GM23338 (cell line): ENCODE results near the gene NIM1K.

Experiments
- CREB1 ChIP-seq: fragments of 250-450 bp; sonication (Bioruptor Pico); IDR thresholded peaks from 2 replicates; pipeline ENCODE4 v1.5.0; 2020; ENCODE audit warnings: low read depth, mild to moderate bottlenecking, moderate library complexity
- EZH2 ChIP-seq: fragments of 200-600 bp; sonication (generic); IDR thresholded peaks from one replicate; pipeline ENCODE4 v1.8.0; 2017; ENCODE audit warnings: antibody characterized with exemption, mild to moderate bottlenecking, low read depth; ENCODE audit not compliant: unreplicated experiment
- EZH2phosphoT487 ChIP-seq: fragments of 200-600 bp; sonication (generic); IDR thresholded peaks from one replicate; pipeline ENCODE4 v1.8.1; 2018; ENCODE audit warnings: antibody characterized with exemption; ENCODE audit not compliant: unreplicated experiment
- JUNB ChIP-seq: IDR thresholded peaks from one replicate; pipeline ENCODE4 v1.6.1; 2016; ENCODE audit warnings: antibody characterized with exemption; ENCODE audit not compliant: unreplicated experiment
- NANOG ChIP-seq: IDR thresholded peaks from 2 replicates; pipeline ENCODE4 v1.6.1; 2016; ENCODE audit warnings: antibody characterized with exemption, borderline replicate concordance
- POLR2AphosphoS5 ChIP-seq: IDR thresholded peaks from 2 replicates; pipeline ENCODE4 v1.6.1; 2016; ENCODE audit warnings: antibody characterized with exemption, low read depth
- TF ChIP-seq, protein P1 (sequence below), 2 experiments: fragments of 200-600 bp in 1 of 2; sonication (generic) in 1 of 2; conservative IDR thresholded peaks; 2 replicates each; pipeline versions ENCODE4 v1.5.1 to v1.6.1; 2016 to 2017; ENCODE audit warnings: antibody characterized with exemption in 2 of 2, low read depth in 2 of 2, mild to moderate bottlenecking in 2 of 2, moderate library complexity in 1 of 2
- TF ChIP-seq, protein P2 (sequence below): IDR thresholded peaks from one replicate; pipeline ENCODE4 v1.6.1; 2018; ENCODE audit warnings: antibody characterized with exemption; ENCODE audit not compliant: unreplicated experiment
- TF ChIP-seq, protein P3 (sequence below): IDR thresholded peaks from 2 replicates; pipeline ENCODE4 v1.6.1; 2016; ENCODE audit warnings: antibody characterized with exemption

DNA sequence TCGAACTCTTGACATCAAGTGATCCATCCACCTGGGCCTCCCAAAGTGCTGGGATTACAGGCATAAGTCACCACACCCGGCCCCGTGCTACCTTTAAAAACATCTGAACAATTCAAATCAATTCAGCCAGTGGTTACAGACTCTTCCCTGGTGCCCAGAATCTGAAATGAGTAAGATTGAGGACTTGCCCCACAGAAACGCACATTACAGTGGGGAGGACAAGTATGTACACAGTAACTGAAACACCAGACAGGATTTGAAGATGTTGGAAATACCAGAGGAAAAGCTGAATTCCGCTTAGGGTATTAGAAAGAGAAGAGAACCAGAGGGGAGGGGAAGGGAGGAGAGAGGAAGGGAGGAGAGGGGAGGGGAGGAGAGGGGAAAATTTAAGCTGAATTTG, 17.8 kb downstream of the NIM1K start:
- no peak for TF ChIP-seq NANOG
- TF ChIP-seq, protein P1, sequence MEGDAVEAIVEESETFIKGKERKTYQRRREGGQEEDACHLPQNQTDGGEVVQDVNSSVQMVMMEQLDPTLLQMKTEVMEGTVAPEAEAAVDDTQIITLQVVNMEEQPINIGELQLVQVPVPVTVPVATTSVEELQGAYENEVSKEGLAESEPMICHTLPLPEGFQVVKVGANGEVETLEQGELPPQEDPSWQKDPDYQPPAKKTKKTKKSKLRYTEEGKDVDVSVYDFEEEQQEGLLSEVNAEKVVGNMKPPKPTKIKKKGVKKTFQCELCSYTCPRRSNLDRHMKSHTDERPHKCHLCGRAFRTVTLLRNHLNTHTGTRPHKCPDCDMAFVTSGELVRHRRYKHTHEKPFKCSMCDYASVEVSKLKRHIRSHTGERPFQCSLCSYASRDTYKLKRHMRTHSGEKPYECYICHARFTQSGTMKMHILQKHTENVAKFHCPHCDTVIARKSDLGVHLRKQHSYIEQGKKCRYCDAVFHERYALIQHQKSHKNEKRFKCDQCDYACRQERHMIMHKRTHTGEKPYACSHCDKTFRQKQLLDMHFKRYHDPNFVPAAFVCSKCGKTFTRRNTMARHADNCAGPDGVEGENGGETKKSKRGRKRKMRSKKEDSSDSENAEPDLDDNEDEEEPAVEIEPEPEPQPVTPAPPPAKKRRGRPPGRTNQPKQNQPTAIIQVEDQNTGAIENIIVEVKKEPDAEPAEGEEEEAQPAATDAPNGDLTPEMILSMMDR (conservative IDR thresholded peaks at IDR 0.05; ENCODE audit: low read depth in 2 of 2) = no peak
- no peak for TF ChIP-seq EZH2
- no peak for TF ChIP-seq JUNB
- no peak for TF ChIP-seq EZH2phosphoT487
- no peak for TF ChIP-seq POLR2AphosphoS5
- TF ChIP-seq, protein P2, sequence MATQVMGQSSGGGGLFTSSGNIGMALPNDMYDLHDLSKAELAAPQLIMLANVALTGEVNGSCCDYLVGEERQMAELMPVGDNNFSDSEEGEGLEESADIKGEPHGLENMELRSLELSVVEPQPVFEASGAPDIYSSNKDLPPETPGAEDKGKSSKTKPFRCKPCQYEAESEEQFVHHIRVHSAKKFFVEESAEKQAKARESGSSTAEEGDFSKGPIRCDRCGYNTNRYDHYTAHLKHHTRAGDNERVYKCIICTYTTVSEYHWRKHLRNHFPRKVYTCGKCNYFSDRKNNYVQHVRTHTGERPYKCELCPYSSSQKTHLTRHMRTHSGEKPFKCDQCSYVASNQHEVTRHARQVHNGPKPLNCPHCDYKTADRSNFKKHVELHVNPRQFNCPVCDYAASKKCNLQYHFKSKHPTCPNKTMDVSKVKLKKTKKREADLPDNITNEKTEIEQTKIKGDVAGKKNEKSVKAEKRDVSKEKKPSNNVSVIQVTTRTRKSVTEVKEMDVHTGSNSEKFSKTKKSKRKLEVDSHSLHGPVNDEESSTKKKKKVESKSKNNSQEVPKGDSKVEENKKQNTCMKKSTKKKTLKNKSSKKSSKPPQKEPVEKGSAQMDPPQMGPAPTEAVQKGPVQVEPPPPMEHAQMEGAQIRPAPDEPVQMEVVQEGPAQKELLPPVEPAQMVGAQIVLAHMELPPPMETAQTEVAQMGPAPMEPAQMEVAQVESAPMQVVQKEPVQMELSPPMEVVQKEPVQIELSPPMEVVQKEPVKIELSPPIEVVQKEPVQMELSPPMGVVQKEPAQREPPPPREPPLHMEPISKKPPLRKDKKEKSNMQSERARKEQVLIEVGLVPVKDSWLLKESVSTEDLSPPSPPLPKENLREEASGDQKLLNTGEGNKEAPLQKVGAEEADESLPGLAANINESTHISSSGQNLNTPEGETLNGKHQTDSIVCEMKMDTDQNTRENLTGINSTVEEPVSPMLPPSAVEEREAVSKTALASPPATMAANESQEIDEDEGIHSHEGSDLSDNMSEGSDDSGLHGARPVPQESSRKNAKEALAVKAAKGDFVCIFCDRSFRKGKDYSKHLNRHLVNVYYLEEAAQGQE = no peak
- no peak for TF ChIP-seq CREB1 (CRISPR knock-in tag)
- TF ChIP-seq, protein P3, sequence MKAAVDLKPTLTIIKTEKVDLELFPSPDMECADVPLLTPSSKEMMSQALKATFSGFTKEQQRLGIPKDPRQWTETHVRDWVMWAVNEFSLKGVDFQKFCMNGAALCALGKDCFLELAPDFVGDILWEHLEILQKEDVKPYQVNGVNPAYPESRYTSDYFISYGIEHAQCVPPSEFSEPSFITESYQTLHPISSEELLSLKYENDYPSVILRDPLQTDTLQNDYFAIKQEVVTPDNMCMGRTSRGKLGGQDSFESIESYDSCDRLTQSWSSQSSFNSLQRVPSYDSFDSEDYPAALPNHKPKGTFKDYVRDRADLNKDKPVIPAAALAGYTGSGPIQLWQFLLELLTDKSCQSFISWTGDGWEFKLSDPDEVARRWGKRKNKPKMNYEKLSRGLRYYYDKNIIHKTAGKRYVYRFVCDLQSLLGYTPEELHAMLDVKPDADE = no peak
